B cell (primary cell): ENCODE measurements around the gene RSPH9. TPM values are rescaled to one million over a fixed set of nuclear protein-coding genes. Genes with fewer than 3 reads are reported as not detected.
A peak's percentile ranks its signal among the peaks of the same experiment; 100 is the strongest.

Experiments
- ATAC-seq: fragments of 200-7000 bp; cut with Tn5 transposase; one replicate; pipeline ENCODE4 v1.10.0; 2021; ENCODE audit warnings: low read depth, mild to moderate bottlenecking, moderate number of reproducible peaks, moderate library complexity
- CTCF ChIA-PET: fragments of 350-600 bp; sonication (Branson Sonifier 250); formaldehyde crosslinking; loops from one replicate; lab custom pipeline; 2021; ENCODE audit warnings: antibody characterized with exemption, inconsistent platforms; lab: Charles Lee
- POLR2A ChIA-PET: fragments of 350-600 bp; sonication (Branson Sonifier 250); formaldehyde crosslinking; loops from one replicate; lab custom pipeline; 2021; ENCODE audit warnings: antibody characterized with exemption; lab: Charles Lee
- DNase-seq: peaks from one replicate; pipeline ENCODE4 v3.0.0; 2013
- H2AFZ ChIP-seq: 2 replicates; pipeline ENCODE4 v1.6.1; 2012; ENCODE audit warnings: mild to moderate bottlenecking, low read depth, low read length; ENCODE audit not compliant: insufficient read depth, poor library complexity, severe bottlenecking
- H3K27ac ChIP-seq, 2 donors: 1 replicate in 1 of 2; 2 replicates in 1 of 2; pipeline ENCODE4 v1.5.1; 2012 to 2013; ENCODE audit warnings: low read length in 2 of 2, mild to moderate bottlenecking in 2 of 2, moderate library complexity in 1 of 2
- H3K27me3 ChIP-seq, 4 experiments: fragments of 200-600 bp in 1 of 4; sonication (generic) in 1 of 4; replicated peaks in 1 of 4; 1 replicate in 2 of 4; 2 replicates in 2 of 4; pipeline versions ENCODE4 v1.6.1 to v1.7.0; 2013 to 2016; ENCODE audit warnings: low read length in 3 of 4, mild to moderate bottlenecking in 2 of 4, mixed read lengths in 1 of 4, moderate library complexity in 1 of 4; ENCODE audit not compliant: insufficient read depth in 4 of 4, control insufficient read depth in 3 of 4; ENCODE audit errors: control extremely low read depth in 1 of 4
- H3K36me3 ChIP-seq, 2 experiments: replicated peaks in 1 of 2; 1 replicate in 1 of 2; 2 replicates in 1 of 2; pipeline versions ENCODE4 v1.6.1 to v1.7.1; 2013; ENCODE audit warnings: low read length in 1 of 2; ENCODE audit not compliant: insufficient read depth in 2 of 2, control insufficient read depth in 1 of 2; ENCODE audit errors: control extremely low read depth in 1 of 2, extremely low read depth in 1 of 2
- H3K4me1 ChIP-seq, 2 donors: fragments of 200-600 bp in 1 of 2; sonication (generic) in 1 of 2; 1 replicate in 1 of 2; 2 replicates in 1 of 2; pipeline versions ENCODE4 v1.5.1 to v1.6.1; 2013 to 2017; ENCODE audit warnings: low read length in 2 of 2; ENCODE audit not compliant: control insufficient read depth in 2 of 2, insufficient read depth in 2 of 2
- H3K4me2 ChIP-seq: replicated peaks from 2 replicates; pipeline ENCODE3; 2012; ENCODE audit warnings: mild to moderate bottlenecking, low read depth, low read length; ENCODE audit not compliant: poor library complexity, severe bottlenecking
- H3K4me3 ChIP-seq, 5 experiments: fragments of 200-600 bp in 1 of 5; sonication (generic) in 1 of 5; 1 replicate in 3 of 5; 2 replicates in 2 of 5; pipeline versions ENCODE4 v1.5.1 to v1.7.0; 2011 to 2016; ENCODE audit warnings: low read length in 4 of 5, mild to moderate bottlenecking in 4 of 5, low read depth in 2 of 5, control low read depth in 1 of 5, moderate library complexity in 1 of 5; ENCODE audit not compliant: insufficient read depth in 1 of 5; ENCODE audit errors: control extremely low read depth in 1 of 5, extremely low read depth in 1 of 5
- H3K79me2 ChIP-seq: fragments of 200-600 bp; sonication (generic); one replicate; pipeline ENCODE4 v1.6.0; 2016; ENCODE audit warnings: low read length; ENCODE audit not compliant: control insufficient read depth, insufficient read depth
- H3K9ac ChIP-seq: fragments of 200-600 bp; sonication (generic); 2 replicates; pipeline ENCODE4 v1.6.1; 2017; ENCODE audit warnings: mild to moderate bottlenecking, low read length, moderate library complexity
- H3K9me3 ChIP-seq, 3 donors: one replicate each; pipeline versions ENCODE4 v1.6.1 to v1.7.1; 2013; ENCODE audit warnings: low read length in 2 of 3; ENCODE audit not compliant: control insufficient read depth in 2 of 3, insufficient read depth in 1 of 3; ENCODE audit errors: control extremely low read depth in 1 of 3
- H4K20me1 ChIP-seq: 2 replicates; pipeline ENCODE4 v1.6.0; 2012; ENCODE audit warnings: mild to moderate bottlenecking, low read length; ENCODE audit not compliant: insufficient read depth, control insufficient read depth, poor library complexity, severe bottlenecking
- H3K27ac Mint-ChIP-seq: one replicate; pipeline ENCODE4 v1.8.0; 2021; ENCODE audit warnings: mixed read lengths
- H3K27me3 Mint-ChIP-seq: one replicate; pipeline ENCODE4 v1.8.0; 2021; ENCODE audit warnings: mixed read lengths
- H3K4me1 Mint-ChIP-seq: one replicate; pipeline ENCODE4 v1.8.0; 2021; ENCODE audit warnings: mixed read lengths
- H3K4me3 Mint-ChIP-seq: one replicate; pipeline ENCODE4 v1.8.0; 2021; ENCODE audit warnings: mixed read lengths
- H3K9me3 Mint-ChIP-seq: one replicate; pipeline ENCODE4 v1.8.0; 2022; ENCODE audit warnings: mixed read lengths; ENCODE audit not compliant: insufficient read depth
- CTCF ChIP-seq: fragments of 200-600 bp; IDR thresholded peaks from one replicate; pipeline ENCODE4 v1.8.0; 2022; ENCODE audit warnings: antibody characterized with exemption, mild to moderate bottlenecking
- EZH2 ChIP-seq: IDR thresholded peaks from 2 replicates; pipeline ENCODE4 v1.6.1; 2012; ENCODE audit warnings: borderline replicate concordance, low read depth, mild to moderate bottlenecking, moderate library complexity, low read length; ENCODE audit not compliant: insufficient read depth, poor library complexity, severe bottlenecking
- WGBS: methylation state at CpG from one replicate; pipeline ENCODE4 v1.1.5; 2013; ENCODE audit warnings: missing lambda C conversion rate; ENCODE audit not compliant: insufficient coverage; 5-methylcytosine and 5-hydroxymethylcytosine counted together
- intact Hi-C: fragments of 100-400 bp; cut with micrococcal nuclease; formaldehyde crosslinking; loops from one replicate; pipeline ENCODE4 v1.10.0; 2022
- polyA plus RNA-seq: library from polyadenylated mRNA; depleted of rRNA; stranded (reverse); fragments of >200 nt; gene quantifications from 2 replicates; pipeline ENCODE4 v1.2.3, GENCODE V29; 2012
- total RNA-seq, 2 donors: library from RNA; stranded (reverse); fragments of 120-200 nt in 1 of 2; gene quantifications; 1 replicate in 1 of 2; 2 replicates in 1 of 2; pipeline versions ENCODE4 v1.2.3 to v1.2.4, GENCODE V29; 2013 to 2022

Gene RSPH9
- total and polyA plus RNA-seq, 2 donors (not counting 1 experiment from before 2014, with no cell fraction given): 0.04 TPM; not detected in 1

- H3K36me3 ChIP-seq: peaks cover 2 to 4% of the 10 kb centered on the region in 2 experiments
- POLR2A ChIA-PET: interaction anchor here (0.6 kb wide), 1 partner anchor 11 kb away, joined by 5 read pairs; no protein-coding TSS in a partner anchor
- peak overlapping the region; percentile 98 for H3K27ac Mint-ChIP-seq
- no peak for TF ChIP-seq EZH2
- H3K9ac ChIP-seq: peak overlapping the region; percentile 92
- DNase-seq: no peak
- 92% methylated on average over 7 of the region's 9 CpGs for WGBS
- peak overlapping the region in 1 of 5 experiments; percentile 97 for H3K4me3 ChIP-seq
- peak overlapping the region; percentile 99 for H3K4me3 Mint-ChIP-seq
- CTCF ChIA-PET: interaction anchor here (1.4 kb wide), 1 partner anchor 140 kb away, joined by 4 read pairs; no protein-coding TSS in a partner anchor
- intact Hi-C loops: loop anchor here (1.0 kb wide), 1 partner anchor 10 kb away; the partner anchor contains the start of gene RSPH9
- H2AFZ ChIP-seq: peak overlapping the region; percentile 97
- no peaks in the 10 kb centered on the region for H3K27me3 ChIP-seq
- peaks cover 47% of the 10 kb centered on the region for H3K79me2 ChIP-seq
- H3K4me2 ChIP-seq: peak overlapping the region; percentile 86
- no peaks in the 10 kb centered on the region for H3K27me3 Mint-ChIP-seq
- peaks cover 20 to 50% of the 10 kb centered on the region in 2 donors for H3K4me1 ChIP-seq
- H4K20me1 ChIP-seq: peaks cover 6% of the 10 kb centered on the region
- no peaks in the 10 kb centered on the region for H3K9me3 Mint-ChIP-seq
- H3K27ac ChIP-seq: peak overlapping the region in 1 of 2 donors; percentile 88
- ATAC-seq: no peak
- H3K4me1 Mint-ChIP-seq: peaks cover 40% of the 10 kb centered on the region
- H3K9me3 ChIP-seq: no peaks in the 10 kb centered on the region
Observed at GRCh38 chr6:43634702-43635303, 10.0 kb upstream of the RSPH9 start.

DNA sequence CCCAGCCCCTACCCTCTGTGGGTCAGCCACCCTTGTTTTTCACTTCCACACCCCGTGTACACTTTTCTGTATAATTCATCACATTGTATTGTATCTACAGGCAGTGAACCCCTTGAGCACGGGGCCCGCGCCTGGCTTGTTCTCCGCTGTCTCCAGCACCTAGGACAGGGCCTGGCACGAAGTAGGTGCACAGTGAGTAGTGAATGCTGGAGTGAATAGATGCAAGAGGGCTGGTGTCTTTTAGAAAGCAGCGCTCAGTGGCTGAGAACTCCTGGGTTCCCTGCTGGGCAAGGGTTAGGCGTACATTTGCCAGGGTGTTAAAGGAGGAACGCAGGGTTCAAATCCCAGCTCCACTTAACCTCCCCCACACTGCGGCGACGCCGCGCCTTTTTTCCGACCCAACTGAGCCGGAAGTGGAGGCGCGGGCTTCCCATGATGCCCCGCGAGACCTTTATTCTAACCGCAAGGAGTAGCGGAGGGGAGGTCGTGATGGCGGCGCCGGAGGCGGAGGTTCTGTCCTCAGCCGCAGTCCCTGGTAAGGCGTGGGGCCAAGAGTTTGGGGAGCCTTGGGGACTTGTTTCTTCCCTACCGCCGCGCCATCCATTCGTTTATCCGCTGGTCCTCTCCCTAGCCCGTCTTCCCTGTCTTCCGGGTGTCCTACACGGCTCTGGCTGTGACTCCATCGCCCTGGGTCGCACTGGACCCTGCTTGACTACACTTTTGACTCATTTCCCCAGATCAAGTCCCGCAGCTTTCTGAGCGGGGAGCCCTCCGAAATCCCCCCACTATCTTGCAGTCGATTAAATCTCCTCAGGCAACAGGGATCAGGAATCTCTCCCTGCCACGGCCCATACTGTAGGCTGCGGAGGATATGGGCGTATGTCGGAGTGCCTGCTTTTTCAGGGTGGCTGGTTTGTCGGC is 9.2 kb upstream of the RSPH9 start, which contains the start of gene MAD2L1BP:
Gene MAD2L1BP, plus strand, starts transcription at position 454 of the 921 bp plus-strand sequence. Its CDS starts 36 bp downstream, at position 490.
- ChIA-PET POLR2A (no interaction called here), CTCF (interaction anchor here (1.3 to 1.8 kb wide), 4 partner anchors 12 to 443 kb away, joined by 4 to 8 read pairs (median 5); no protein-coding TSS in a partner anchor)
- H3K4me3 ChIP-seq: peak within 1 kb of the TSS; percentile 79 to 98 (median 94)
- peaks cover 5 to 12% of the 10 kb centered on the region in 2 experiments for H3K36me3 ChIP-seq
- DNase-seq (peak; percentile 86), ATAC-seq (peak; percentile 88)
- H3K27me3 ChIP-seq: no peaks in the 10 kb centered on the region
- peak within 1 kb of the TSS; percentile 92 for H3K9ac ChIP-seq
- peaks cover 16 to 43% of the 10 kb centered on the region in 2 donors for H3K4me1 ChIP-seq
- peak within 1 kb of the TSS; percentile 86 for H3K4me2 ChIP-seq
- WGBS: 5% methylated on average over 43 of the region's 48 CpGs
- no peak for TF ChIP-seq EZH2
- no peak for TF ChIP-seq CTCF
- Mint-ChIP-seq H3K4me1 (peaks cover 39% of the 10 kb centered on the region), H3K27me3 (no peaks in the 10 kb centered on the region), H3K27ac (peak within 1 kb of the TSS; percentile 98), H3K9me3 (no peaks in the 10 kb centered on the region), H3K4me3 (peak within 1 kb of the TSS; percentile 99)
- no peaks in the 10 kb centered on the region for H3K9me3 ChIP-seq
- H3K27ac ChIP-seq: peak within 1 kb of the TSS; percentile 84 to 88
- H2AFZ ChIP-seq: peak within 1 kb of the TSS; percentile 97
- intact Hi-C loops: loop anchor here (1.0 kb wide), 1 partner anchor 10 kb away; the partner anchor contains the start of gene RSPH9
- H4K20me1 ChIP-seq: peaks cover 14% of the 10 kb centered on the region
- H3K79me2 ChIP-seq: peaks cover 52% of the 10 kb centered on the region
